ENCODE results near the gene CLEC18B.
"Not testable (repeated sequence)": the region's sequence is repeated elsewhere in the genome, so short reads cannot be mapped to it uniquely, and the experiment has no call there.

The CLEC18B gene

GRCh38 chr16:74410057-74410957 is 11.0 kb downstream of the CLEC18B start:
- not testable (repeated sequence) for H3K4me3 ChIP-seq (ENCODE audit: low read length); DNase-seq (ENCODE audit: low read depth, low spot score)

- not testable (repeated sequence) for H3K4me3 ChIP-seq (ENCODE audit: low read length); DNase-seq (ENCODE audit: low read depth, low spot score)
Measured at GRCh38 chr16:74409185-74409981, 11.9 kb downstream of the CLEC18B start.

- DNase-seq (ENCODE audit: low read depth, low spot score); H3K4me3 ChIP-seq (ENCODE audit: low read length): not testable (repeated sequence)
Measured at GRCh38 chr16:74407362-74407705, 13.9 kb downstream of the CLEC18B start.

- not testable (repeated sequence) for H3K4me3 ChIP-seq (ENCODE audit: low read length); DNase-seq (ENCODE audit: low read depth, low spot score)
Measured at GRCh38 chr16:74406600-74407361, 14.5 kb downstream of the CLEC18B start.

GRCh38 chr16:74404148-74404933 is 16.9 kb downstream of the CLEC18B start:
- not testable (repeated sequence) for DNase-seq (ENCODE audit: low read depth, low spot score)

GRCh38 chr16:74400238-74400637 is 21.0 kb downstream of the CLEC18B start:
- not testable (repeated sequence) for DNase-seq (ENCODE audit: low read depth, low spot score); H3K4me3 ChIP-seq (ENCODE audit: low read length)

More at GRCh38 chr16:74404148-74404933, 16.9 kb downstream of the CLEC18B start:
- not testable (repeated sequence) for H3K4me3 ChIP-seq (ENCODE audit: low read length)

- DNase-seq (ENCODE audit: low read depth, low spot score); H3K4me3 ChIP-seq (ENCODE audit: low read length): not testable (repeated sequence)
Measured at GRCh38 chr16:74398212-74398895, 22.9 kb downstream of the CLEC18B start.

GRCh38 chr16:74396521-74397017 is 24.7 kb downstream of the CLEC18B start:
- not testable (repeated sequence) for DNase-seq (ENCODE audit: low read depth, low spot score); H3K4me3 ChIP-seq (ENCODE audit: low read length)

- not testable (repeated sequence) for DNase-seq (ENCODE audit: low read depth, low spot score)
Measured at GRCh38 chr16:74394604-74395003, 26.7 kb downstream of the CLEC18B start.

GRCh38 chr16:74394131-74394530 is 27.1 kb downstream of the CLEC18B start:
- not testable (repeated sequence) for DNase-seq (ENCODE audit: low read depth, low spot score); H3K4me3 ChIP-seq (ENCODE audit: low read length)

More at GRCh38 chr16:74394604-74395003, 26.7 kb downstream of the CLEC18B start:
- not testable (repeated sequence) for H3K4me3 ChIP-seq (ENCODE audit: low read length)

- not testable (repeated sequence) for DNase-seq (ENCODE audit: low read depth, low spot score); H3K4me3 ChIP-seq (ENCODE audit: low read length)
Measured at GRCh38 chr16:74391454-74392050, 29.7 kb downstream of the CLEC18B start.

- not testable (repeated sequence) for H3K4me3 ChIP-seq (ENCODE audit: low read length)
- DNase-seq (ENCODE audit: low read depth, low spot score) = peak; percentile 80
Measured at GRCh38 chr16:74382339-74383034, 38.8 kb downstream of the CLEC18B start.

GRCh38 chr16:74373847-74374184 is 47.5 kb downstream of the CLEC18B start:
- not testable (repeated sequence) for H3K4me3 ChIP-seq (ENCODE audit: low read length)

GRCh38 chr16:74372953-74373846 is 48.1 kb downstream of the CLEC18B start:
- H3K4me3 ChIP-seq (ENCODE audit: low read length) = no peak overlapping the region
- DNase-seq (ENCODE audit: low read depth, low spot score) = no peak

More at GRCh38 chr16:74373847-74374184, 47.5 kb downstream of the CLEC18B start:
- not testable (repeated sequence) for DNase-seq (ENCODE audit: low read depth, low spot score)

- no peak for DNase-seq (ENCODE audit: low read depth, low spot score)
- H3K4me3 ChIP-seq (ENCODE audit: low read length) = no peak overlapping the region
Measured at GRCh38 chr16:74372369-74372768, 48.9 kb downstream of the CLEC18B start.
